Osteocyte (in vitro differentiated cells): ENCODE results near the gene SPINT2. TPM values are rescaled to one million over a fixed set of nuclear protein-coding genes. Genes with fewer than 3 reads are reported as not detected.
"Not testable (repeated sequence)": the region's sequence is repeated elsewhere in the genome, so short reads cannot be mapped to it uniquely, and the experiment has no call there.

Experiments
- DNase-seq: peaks from one replicate; pipeline ENCODE4 v3.0.0; 2021; ENCODE audit warnings: mixed read lengths; ENCODE audit not compliant: unreplicated experiment; ENCODE audit errors: extremely low spot score
- H3K27ac Mint-ChIP-seq: one replicate; pipeline ENCODE4 v1.8.0; 2021; ENCODE audit warnings: mild to moderate bottlenecking, mixed read lengths; ENCODE audit not compliant: unreplicated experiment
- H3K27me3 Mint-ChIP-seq: one replicate; pipeline ENCODE4 v1.8.0; 2021; ENCODE audit warnings: mixed read lengths; ENCODE audit not compliant: unreplicated experiment
- H3K36me3 Mint-ChIP-seq: one replicate; pipeline ENCODE4 v1.8.0; 2021; ENCODE audit warnings: mixed read lengths; ENCODE audit not compliant: unreplicated experiment
- H3K4me1 Mint-ChIP-seq: one replicate; pipeline ENCODE4 v1.8.0; 2021; ENCODE audit warnings: mixed read lengths; ENCODE audit not compliant: unreplicated experiment
- H3K4me3 Mint-ChIP-seq: one replicate; pipeline ENCODE4 v1.8.0; 2021; ENCODE audit warnings: mild to moderate bottlenecking, moderate library complexity, mixed read lengths; ENCODE audit not compliant: unreplicated experiment
- H3K9me3 Mint-ChIP-seq: one replicate; pipeline ENCODE4 v1.8.0; 2021; ENCODE audit warnings: mixed read lengths; ENCODE audit not compliant: unreplicated experiment
- CTCF ChIP-seq: fragments of 200-600 bp; sonication (generic); IDR thresholded peaks from 2 replicates; pipeline ENCODE4 v1.5.0; 2021; ENCODE audit warnings: antibody characterized with exemption, mild to moderate bottlenecking, moderate library complexity
- total RNA-seq: library from RNA; stranded (reverse); gene quantifications from 2 replicates; pipeline ENCODE4 v1.2.1, GENCODE V29; 2021

The SPINT2 gene
- total RNA-seq, 1 donor from 2014 or later: 30.4 TPM

DNA sequence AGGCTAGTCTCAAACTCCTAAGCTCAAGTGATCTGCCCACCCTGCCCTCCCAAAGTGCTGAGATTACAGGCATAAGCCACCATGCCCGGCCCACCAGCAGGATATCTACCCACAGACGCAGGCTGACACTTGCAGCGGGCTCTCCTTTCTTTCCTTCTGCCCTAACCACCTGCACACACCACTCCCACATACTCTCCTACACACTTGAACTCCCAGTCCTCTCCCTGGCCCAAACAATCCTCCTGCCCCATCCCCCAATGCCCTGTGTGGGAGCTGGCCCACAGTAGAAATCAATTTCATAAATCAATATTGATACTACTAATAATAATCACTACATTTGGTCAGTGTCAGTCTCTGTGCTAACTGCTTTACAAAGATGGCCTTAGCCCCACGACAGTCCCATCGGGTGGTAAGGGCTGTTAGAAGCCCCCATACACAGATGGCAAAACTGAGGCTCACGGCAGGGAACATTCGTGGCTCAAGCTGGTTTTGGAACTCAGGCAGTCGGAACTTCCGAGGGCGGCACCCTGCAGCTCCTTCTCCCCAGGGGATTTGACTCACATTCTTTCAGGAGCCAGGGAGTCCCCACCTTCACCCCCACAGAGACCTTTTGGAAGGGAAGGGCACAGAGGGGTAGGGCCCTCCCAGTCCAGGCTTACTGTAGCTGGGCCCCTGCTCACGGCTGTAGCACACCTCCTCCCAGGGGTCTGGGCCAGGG is 36.9 kb upstream of the SPINT2 start:
- Mint-ChIP-seq H3K27ac (no peak overlapping the region), H3K27me3 (peaks cover 5% of the 10 kb centered on the region), H3K9me3 (no peaks in the 10 kb centered on the region), H3K4me1 (peaks cover 27% of the 10 kb centered on the region), H3K4me3 (peak overlapping the region; percentile 40), H3K36me3 (no peaks in the 10 kb centered on the region)
- DNase-seq: no peak
- no peak for TF ChIP-seq CTCF

DNA sequence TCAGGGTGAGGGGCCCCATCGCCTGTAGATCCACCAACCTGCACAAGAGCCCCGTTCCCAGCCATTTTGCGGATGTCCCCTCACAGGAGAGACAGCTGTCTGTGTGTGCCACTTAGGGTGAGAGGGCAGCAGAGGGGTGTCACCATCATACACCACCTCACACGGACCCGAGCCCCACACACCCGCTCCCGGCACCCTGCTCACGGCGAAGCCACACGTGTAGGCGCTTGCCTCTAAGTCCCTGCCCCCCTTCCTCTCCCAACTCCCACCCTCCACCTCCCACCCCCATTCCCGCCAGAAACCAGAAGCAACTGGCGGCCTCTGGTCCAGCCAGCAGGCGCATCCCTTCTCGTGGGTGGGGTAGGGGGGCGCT is 36.4 kb upstream of the SPINT2 start:
- TF ChIP-seq CTCF: no peak
- Mint-ChIP-seq H3K27me3 (peaks cover 5% of the 10 kb centered on the region), H3K4me1 (peaks cover 27% of the 10 kb centered on the region), H3K4me3 (peak overlapping the region; percentile 40), H3K27ac (no peak overlapping the region), H3K9me3 (no peaks in the 10 kb centered on the region), H3K36me3 (no peaks in the 10 kb centered on the region)
- no peak for DNase-seq

GRCh38 chr19:38228491-38229439 is 35.6 kb upstream of the SPINT2 start:
- no peak for TF ChIP-seq CTCF
- Mint-ChIP-seq H3K4me3 (peak overlapping the region; percentile 72), H3K27me3 (peaks cover 5% of the 10 kb centered on the region), H3K27ac (no peak overlapping the region), H3K36me3 (no peaks in the 10 kb centered on the region), H3K9me3 (no peaks in the 10 kb centered on the region), H3K4me1 (peaks cover 21% of the 10 kb centered on the region)
- no peak for DNase-seq

DNA sequence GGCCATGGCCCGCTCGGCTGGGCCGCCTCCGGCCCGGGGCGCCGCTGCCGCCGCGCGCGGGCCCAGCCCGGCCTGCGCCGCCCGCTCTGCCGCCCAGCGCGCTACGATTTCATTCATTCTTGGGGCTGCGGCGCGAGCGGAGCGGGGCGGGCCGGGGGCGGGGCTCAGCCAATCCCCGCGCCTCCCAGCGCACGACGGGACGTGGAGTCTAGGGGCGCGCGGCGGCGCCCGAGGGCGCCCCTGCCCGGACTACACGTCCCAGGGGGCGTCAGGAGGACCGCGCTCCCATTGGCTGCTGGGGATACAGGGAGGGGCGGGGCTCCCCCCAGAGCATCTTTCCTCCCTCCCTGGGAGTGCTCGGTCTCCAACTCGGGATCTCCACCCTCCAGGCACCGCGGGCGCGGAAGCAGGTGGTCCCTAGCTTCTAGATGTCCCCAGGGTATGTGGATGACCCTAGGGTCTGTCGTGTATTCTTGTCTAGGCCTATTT is 34.7 kb upstream of the SPINT2 start:
- no peak for DNase-seq
- Mint-ChIP-seq H3K27me3 (peaks cover 5% of the 10 kb centered on the region), H3K27ac (no peak overlapping the region), H3K4me1 (peaks cover 14% of the 10 kb centered on the region), H3K9me3 (no peaks in the 10 kb centered on the region), H3K4me3 (peak overlapping the region; percentile 52), H3K36me3 (no peaks in the 10 kb centered on the region)
- no peak for TF ChIP-seq CTCF

- peaks cover 14% of the 10 kb centered on the region for H3K4me1 Mint-ChIP-seq
- not testable (repeated sequence) for H3K27me3 Mint-ChIP-seq, H3K27ac Mint-ChIP-seq, H3K9me3 Mint-ChIP-seq, DNase-seq, H3K4me3 Mint-ChIP-seq, H3K36me3 Mint-ChIP-seq
Observed at GRCh38 chr19:38230506-38231133, 33.8 kb upstream of the SPINT2 start.
